Mononuclear cell (primary cell): ENCODE measurements around the gene ISLR. TPM values are rescaled to one million over a fixed set of nuclear protein-coding genes. Genes with fewer than 3 reads are reported as not detected.
"Not testable (repeated sequence)": the region's sequence is repeated elsewhere in the genome, so short reads cannot be mapped to it uniquely, and the experiment has no call there.

Source experiments
- H3K27me3 ChIP-seq: 2 replicates; pipeline ENCODE4 v1.6.0; 2011; ENCODE audit warnings: low read length, control low read depth; ENCODE audit not compliant: insufficient read depth
- H3K4me1 ChIP-seq: 2 replicates; pipeline ENCODE4 v1.5.1; 2011; ENCODE audit warnings: mild to moderate bottlenecking, low read length, control low read depth; ENCODE audit not compliant: insufficient read depth
- H3K4me3 ChIP-seq: 2 replicates; pipeline ENCODE4 v1.5.1; 2011; ENCODE audit warnings: mild to moderate bottlenecking, low read length, moderate library complexity
- H3K9me3 ChIP-seq: 2 replicates; pipeline ENCODE4 v1.5.1; 2011; ENCODE audit warnings: low read depth, mild to moderate bottlenecking, control low read depth, low read length
- total RNA-seq: library from RNA; depleted of rRNA; stranded (reverse); fragments of >200 nt; gene quantifications from one replicate; pipeline ENCODE4 v1.2.3, GENCODE V29; 2012

Gene ISLR
- total RNA-seq, 1 donor, result not detected

GRCh38 chr15:74157868-74158827, 15.4 kb upstream of the ISLR start:
- no peaks in the 10 kb centered on the region for H3K4me1 ChIP-seq
- no peaks in the 10 kb centered on the region for H3K9me3 ChIP-seq
- no peak overlapping the region for H3K4me3 ChIP-seq

GRCh38 chr15:74158855-74159650, 14.5 kb upstream of the ISLR start:
- no peaks in the 10 kb centered on the region for H3K4me1 ChIP-seq
- H3K27me3 ChIP-seq, result peaks cover 4% of the 10 kb centered on the region
- H3K9me3 ChIP-seq, result no peaks in the 10 kb centered on the region
- H3K4me3 ChIP-seq, result no peak overlapping the region

More at GRCh38 chr15:74157868-74158827, 15.4 kb upstream of the ISLR start:
- peaks cover 2% of the 10 kb centered on the region for H3K27me3 ChIP-seq

GRCh38 chr15:74159773-74160172, 13.7 kb upstream of the ISLR start:
- Histone ChIP-seq H3K4me1 (no peaks in the 10 kb centered on the region), H3K4me3 (no peak overlapping the region), H3K27me3 (peaks cover 5% of the 10 kb centered on the region), H3K9me3 (no peaks in the 10 kb centered on the region)

- not testable (repeated sequence) for H3K4me1 ChIP-seq, H3K27me3 ChIP-seq, H3K4me3 ChIP-seq, H3K9me3 ChIP-seq
Observed at GRCh38 chr15:74160390-74160789, 13.1 kb upstream of the ISLR start.

GRCh38 chr15:74162195-74162536, 11.3 kb upstream of the ISLR start:
- not testable (repeated sequence) for H3K4me3 ChIP-seq, H3K4me1 ChIP-seq, H3K9me3 ChIP-seq, H3K27me3 ChIP-seq

- no peaks in the 10 kb centered on the region for H3K9me3 ChIP-seq
- peaks cover 3% of the 10 kb centered on the region for H3K27me3 ChIP-seq
- H3K4me3 ChIP-seq, result no peak overlapping the region
- no peaks in the 10 kb centered on the region for H3K4me1 ChIP-seq
Observed at GRCh38 chr15:74165461-74165860, 8.0 kb upstream of the ISLR start.

- Histone ChIP-seq H3K27me3 (peaks cover 3% of the 10 kb centered on the region), H3K9me3 (no peaks in the 10 kb centered on the region), H3K4me1 (no peaks in the 10 kb centered on the region), H3K4me3 (no peak overlapping the region)
Observed at GRCh38 chr15:74167891-74168331, 5.6 kb upstream of the ISLR start.

- H3K27me3 ChIP-seq, result peaks cover 3% of the 10 kb centered on the region
- H3K9me3 ChIP-seq, result no peaks in the 10 kb centered on the region
- H3K4me1 ChIP-seq, result no peaks in the 10 kb centered on the region
- no peak overlapping the region for H3K4me3 ChIP-seq
Observed at GRCh38 chr15:74168711-74169126, 4.8 kb upstream of the ISLR start.

GRCh38 chr15:74170071-74170844, 3.3 kb upstream of the ISLR start:
- no peak overlapping the region for H3K4me3 ChIP-seq
- H3K4me1 ChIP-seq, result no peaks in the 10 kb centered on the region
- no peaks in the 10 kb centered on the region for H3K27me3 ChIP-seq
- no peaks in the 10 kb centered on the region for H3K9me3 ChIP-seq

GRCh38 chr15:74170875-74171578, 2.5 kb upstream of the ISLR start:
- Histone ChIP-seq H3K27me3 (no peaks in the 10 kb centered on the region), H3K4me3 (no peak overlapping the region), H3K9me3 (no peaks in the 10 kb centered on the region), H3K4me1 (no peaks in the 10 kb centered on the region)

GRCh38 chr15:74171965-74172541, 1.5 kb upstream of the ISLR start:
- Histone ChIP-seq H3K9me3 (no peaks in the 10 kb centered on the region), H3K4me3 (no peak overlapping the region), H3K27me3 (no peaks in the 10 kb centered on the region), H3K4me1 (no peaks in the 10 kb centered on the region)

GRCh38 chr15:74172701-74173379, 670 bp upstream of the ISLR start:
- Histone ChIP-seq H3K27me3 (no peaks in the 10 kb centered on the region), H3K4me1 (no peaks in the 10 kb centered on the region), H3K4me3 (no peak overlapping the region), H3K9me3 (no peaks in the 10 kb centered on the region)

GRCh38 chr15:74174219-74174957, 878 bp downstream of the ISLR start:
- no peak overlapping the region for H3K4me3 ChIP-seq
- H3K4me1 ChIP-seq, result no peaks in the 10 kb centered on the region
- no peaks in the 10 kb centered on the region for H3K27me3 ChIP-seq
- H3K9me3 ChIP-seq, result no peaks in the 10 kb centered on the region
